ENCODE measurements around the gene SLC11A2.

- TF ChIP-seq TCF7L2 (IDR thresholded peaks at IDR 0.05; ENCODE audit: borderline replicate concordance, extremely low read depth, insufficient read depth, insufficient read length) (no peak), POLR2A (IDR thresholded peaks at IDR 0.05; ENCODE audit: borderline replicate concordance, extremely low read depth, insufficient read depth, insufficient read length) (no peak)
Observed at GRCh38 chr12:50960130-50960529, 66.1 kb downstream of the SLC11A2 start.
